Kidney (tissue), 14 donors: ENCODE results near the gene RTN4IP1. TPM values are rescaled to one million over a fixed set of nuclear protein-coding genes. Genes with fewer than 3 reads are reported as not detected.

Experiments used
- DNase-seq, 5 donors: peaks; one replicate each; pipeline ENCODE4 v3.0.0-alpha.2; 2013 to 2020
- FAIRE-seq: peaks from 2 replicates; lab custom pipeline; 2012; peaks lifted over from hg19 to GRCh38; lab: Jason Lieb, UNC
- H3K27ac ChIP-seq, 2 donors: one replicate each; pipeline ENCODE4 v1.7.0; 2013; ENCODE audit warnings: low read depth in 2 of 2, low read length in 2 of 2, inconsistent platforms in 1 of 2
- H3K27me3 ChIP-seq: one replicate; pipeline ENCODE4 v1.7.1; 2013; ENCODE audit warnings: low read length, inconsistent platforms; ENCODE audit not compliant: control insufficient read depth, insufficient read depth
- H3K36me3 ChIP-seq, 3 donors: one replicate each; pipeline versions ENCODE4 v1.7.0 to v1.7.1; 2013; ENCODE audit warnings: low read length in 3 of 3, control low read depth in 1 of 3, inconsistent platforms in 1 of 3; ENCODE audit not compliant: insufficient read depth in 3 of 3, control insufficient read depth in 2 of 3
- H3K4me1 ChIP-seq, 3 donors: one replicate each; pipeline versions ENCODE4 v1.7.0 to v1.7.1; 2013; ENCODE audit warnings: low read length in 3 of 3, inconsistent platforms in 1 of 3, low read depth in 1 of 3; ENCODE audit not compliant: control insufficient read depth in 2 of 3, insufficient read depth in 2 of 3
- H3K4me3 ChIP-seq, 3 donors: one replicate each; pipeline versions ENCODE4 v1.7.0 to v1.8.1; 2013; ENCODE audit warnings: low read length in 3 of 3, control low read depth in 1 of 3, inconsistent platforms in 1 of 3
- H3K9ac ChIP-seq, 3 donors: one replicate each; pipeline versions ENCODE4 v1.7.0 to v1.7.1; 2013; ENCODE audit warnings: low read length in 3 of 3, control low read depth in 1 of 3, inconsistent platforms in 1 of 3
- H3K9me3 ChIP-seq, 3 donors: one replicate each; pipeline versions ENCODE4 v1.7.0 to v1.7.1; 2013; ENCODE audit warnings: low read length in 3 of 3, control low read depth in 1 of 3, inconsistent platforms in 1 of 3; ENCODE audit not compliant: control insufficient read depth in 2 of 3, insufficient read depth in 1 of 3
- intact Hi-C: fragments of 100-400 bp; cut with DNase I; formaldehyde crosslinking; loops from one replicate; pipeline ENCODE4 v1.11.1; 2022
- polyA plus RNA-seq: library from polyadenylated mRNA; stranded (reverse); fragments of 350-450 nt; fragmentation: Illumina TruSeq; extraction: RNeasy Lipid Tissue Mini Kit (QIAGEN cat#74804); gene quantifications from one replicate; pipeline ENCODE4 v1.2.3, GENCODE V29; 2014; ENCODE audit warnings: low read depth, low replicate concordance; ENCODE audit not compliant: insufficient read depth
- total RNA-seq: library from RNA; stranded (reverse); fragmentation: NEBNext Ultra II Directional; extraction: Animal tissue kit (Norgen Biotek cat#: 25700); gene quantifications from one replicate; pipeline ENCODE4 v1.2.1, GENCODE V29; 2021
- TF ChIP-seq, protein P1 (sequence below): IDR thresholded peaks from 3 replicates; pipeline ENCODE4 v1.5.1; 2012; ENCODE audit warnings: mild to moderate bottlenecking, moderate library complexity, borderline replicate concordance; ENCODE audit not compliant: insufficient read depth; ENCODE audit errors: extremely low read depth
- donor health status: control.
- donor health status: control.
- donor health status: control.
- donor health status: control.
- donor health status: control.
- donor health status: DM: yes; HTN: yes; CAD: no.
- donor health status: Normal renal cell carcinoma (clear cell type).

The RTN4IP1 gene
- total and polyA plus RNA-seq, 2 donors from 2014 or later = 8.9 to 19.3 TPM

GRCh38 chr6:106617857-106618256 is 11.4 kb downstream of the RTN4IP1 start:
- no peak overlapping the region for H3K4me3 ChIP-seq
- intact Hi-C loops = no loop called here
- no peaks in the 10 kb centered on the region for H3K27me3 ChIP-seq
- FAIRE-seq (no peak), DNase-seq (no peak)
- no peak overlapping the region for H3K9ac ChIP-seq
- TF ChIP-seq, protein P1, sequence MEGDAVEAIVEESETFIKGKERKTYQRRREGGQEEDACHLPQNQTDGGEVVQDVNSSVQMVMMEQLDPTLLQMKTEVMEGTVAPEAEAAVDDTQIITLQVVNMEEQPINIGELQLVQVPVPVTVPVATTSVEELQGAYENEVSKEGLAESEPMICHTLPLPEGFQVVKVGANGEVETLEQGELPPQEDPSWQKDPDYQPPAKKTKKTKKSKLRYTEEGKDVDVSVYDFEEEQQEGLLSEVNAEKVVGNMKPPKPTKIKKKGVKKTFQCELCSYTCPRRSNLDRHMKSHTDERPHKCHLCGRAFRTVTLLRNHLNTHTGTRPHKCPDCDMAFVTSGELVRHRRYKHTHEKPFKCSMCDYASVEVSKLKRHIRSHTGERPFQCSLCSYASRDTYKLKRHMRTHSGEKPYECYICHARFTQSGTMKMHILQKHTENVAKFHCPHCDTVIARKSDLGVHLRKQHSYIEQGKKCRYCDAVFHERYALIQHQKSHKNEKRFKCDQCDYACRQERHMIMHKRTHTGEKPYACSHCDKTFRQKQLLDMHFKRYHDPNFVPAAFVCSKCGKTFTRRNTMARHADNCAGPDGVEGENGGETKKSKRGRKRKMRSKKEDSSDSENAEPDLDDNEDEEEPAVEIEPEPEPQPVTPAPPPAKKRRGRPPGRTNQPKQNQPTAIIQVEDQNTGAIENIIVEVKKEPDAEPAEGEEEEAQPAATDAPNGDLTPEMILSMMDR = no peak
- peaks cover 0 to 5% (median 3%) of the 10 kb centered on the region in 3 donors for H3K36me3 ChIP-seq
- H3K9me3 ChIP-seq = no peaks in the 10 kb centered on the region
- no peak overlapping the region for H3K27ac ChIP-seq
- no peaks in the 10 kb centered on the region for H3K4me1 ChIP-seq

GRCh38 chr6:106617302-106617701 is 12.0 kb downstream of the RTN4IP1 start:
- DNase-seq = no peak
- TF ChIP-seq, protein P1 = no peak

DNA sequence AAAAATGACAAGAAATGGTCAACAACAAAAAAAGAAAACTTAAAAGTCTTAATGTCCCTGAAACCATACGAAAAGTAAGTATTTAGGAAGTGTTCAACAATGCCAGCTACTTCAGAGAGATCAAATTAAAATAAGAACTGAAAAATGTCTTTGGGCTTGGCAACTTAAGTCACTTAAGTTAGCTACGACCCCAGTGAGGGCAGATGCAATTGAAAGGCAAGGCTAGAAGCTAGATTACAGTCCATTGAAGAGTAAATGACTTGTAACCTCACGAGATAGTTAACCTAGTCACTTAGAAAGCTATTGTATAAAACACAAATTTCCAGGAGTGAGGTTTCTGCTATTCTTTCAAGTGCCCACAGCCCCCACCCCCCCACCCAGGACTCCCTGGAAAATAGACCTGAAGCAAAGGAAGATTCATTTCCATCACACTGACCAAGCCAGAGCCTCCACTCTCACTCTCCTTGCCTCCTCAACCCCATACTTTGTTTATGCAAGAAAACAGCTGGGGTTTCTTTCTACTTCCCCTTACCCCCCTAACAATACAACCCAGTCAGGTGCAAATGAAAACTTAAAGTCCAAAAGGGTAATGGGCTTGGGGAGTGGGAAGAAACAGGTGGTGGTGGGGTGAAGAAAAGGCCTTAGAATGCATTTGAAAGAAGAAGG is 14.6 kb downstream of the RTN4IP1 start:
- Histone ChIP-seq H3K27me3 (no peaks in the 10 kb centered on the region), H3K9ac (no peak overlapping the region), H3K4me3 (no peak overlapping the region), H3K27ac (no peak overlapping the region), H3K36me3 (peaks cover 0 to 3% (median 0%) of the 10 kb centered on the region in 3 donors), H3K9me3 (no peaks in the 10 kb centered on the region), H3K4me1 (no peaks in the 10 kb centered on the region)
- no peak for FAIRE-seq
- no peak for DNase-seq
- intact Hi-C loops = no loop called here
- TF ChIP-seq, protein P1 = no peak

More at GRCh38 chr6:106617302-106617701, 12.0 kb downstream of the RTN4IP1 start:
- Histone ChIP-seq H3K9ac (no peak overlapping the region), H3K9me3 (no peaks in the 10 kb centered on the region), H3K27me3 (no peaks in the 10 kb centered on the region), H3K27ac (no peak overlapping the region), H3K4me1 (no peaks in the 10 kb centered on the region), H3K36me3 (peaks cover 0 to 3% (median 2%) of the 10 kb centered on the region in 3 donors), H3K4me3 (no peak overlapping the region)
- intact Hi-C loops = no loop called here
- no peak for FAIRE-seq
